ENCODE results near the gene TAF1C. TPM values are rescaled to one million over a fixed set of nuclear protein-coding genes. Genes with fewer than 3 reads are reported as not detected.

The TAF1C gene
- total and polyA plus RNA-seq, 9 of the 15 experiments (the other 6 are each of a cell fraction or from before 2014, with no cell fraction given): 1.5 to 74.8 (median 21.0) TPM

- TF ChIP-seq RAD21 (CRISPR knock-in tag; conservative IDR thresholded peaks at IDR 0.05 in 1 of 2, IDR thresholded peaks at IDR 0.05 in 1 of 2): no peak
- no peak for TF ChIP-seq SNIP1 (IDR thresholded peaks at IDR 0.05; ENCODE audit: low read depth)
- TF ChIP-seq ZFP30 (CRISPR knock-in tag; IDR thresholded peaks at IDR 0.05; ENCODE audit: borderline replicate concordance): no peak
- TF ChIP-seq TFAM (CRISPR knock-in tag; conservative IDR thresholded peaks at IDR 0.05): no peak
- TF ChIP-seq ZNF324 (CRISPR knock-in tag; IDR thresholded peaks at IDR 0.05): no peak; the same call in 1 of the 2 replicates
- TF ChIP-seq TEAD2 (tag; IDR thresholded peaks at IDR 0.05): no peak
- TF ChIP-seq NUFIP1 (IDR thresholded peaks at IDR 0.05; ENCODE audit: partially characterized antibody): no peak
- TF ChIP-seq ZNF274 (IDR thresholded peaks at IDR 0.05; ENCODE audit: borderline replicate concordance, low read depth, low read length): no peak
- TF ChIP-seq ZNF280B (CRISPR knock-in tag; IDR thresholded peaks at IDR 0.05): no peak
- peak; percentile 34; the same call in 1 of the 2 replicates for TF ChIP-seq EGR1 (conservative IDR thresholded peaks at IDR 0.05)
- TF ChIP-seq ZBTB11 (CRISPR knock-in tag; IDR thresholded peaks at IDR 0.05): no peak
- no peak for TF ChIP-seq BCL6 (CRISPR knock-in tag; IDR thresholded peaks at IDR 0.05)
- TF ChIP-seq TAF9B (IDR thresholded peaks at IDR 0.05; ENCODE audit: partially characterized antibody): no peak
- no peak for TF ChIP-seq TCF7 (IDR thresholded peaks at IDR 0.05; ENCODE audit: borderline replicate concordance)
- no peak for TF ChIP-seq ZSCAN29 (IDR thresholded peaks at IDR 0.05)
- no peak for TF ChIP-seq CEBPZ (IDR thresholded peaks at IDR 0.05; ENCODE audit: borderline replicate concordance, low read depth, low read length)
- no peak for TF ChIP-seq MAFF (IDR thresholded peaks at IDR 0.05; ENCODE audit: low read length)
- TF ChIP-seq ZBTB2 (IDR thresholded peaks at IDR 0.05): peak; percentile 90
Measured at GRCh38 chr16:84144859-84145639, 41.8 kb downstream of the TAF1C start, which contains the start of the genes DNAAF1 and HSDL1 (continued).
